Measurements from ENCODE around the gene HHIPL1.

HHIPL1 gene

DNA sequence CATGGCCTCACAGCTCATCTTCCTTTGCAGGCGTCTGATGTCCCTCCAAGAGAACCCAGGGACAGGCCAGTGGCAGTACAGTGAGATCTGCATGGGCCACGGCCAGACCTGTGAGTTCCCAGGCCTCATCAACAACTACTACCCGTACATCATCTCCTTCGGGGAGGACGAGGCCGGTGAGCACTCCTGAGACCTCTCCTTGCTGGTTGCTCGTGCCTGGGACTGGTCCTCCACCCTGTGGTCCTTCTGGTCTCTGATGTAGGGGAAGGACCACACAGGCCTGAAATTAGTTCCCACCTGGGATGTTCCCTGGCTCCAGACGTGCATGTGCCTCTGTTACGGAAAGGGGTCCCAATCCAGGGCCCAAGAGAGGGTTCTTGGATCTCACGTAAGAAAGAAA, 17.9 kb downstream of the HHIPL1 start:
- Histone ChIP-seq H4K91ac (ENCODE audit: low read depth, low read length) (peak overlapping the region; percentile 71), H3K27ac (ENCODE audit: low read depth, low read length) (peak overlapping the region; percentile 63), H3K4me1 (ENCODE audit: control insufficient read depth in 1 of 2, insufficient read depth in 2 of 2, low read length in 2 of 2) (peaks cover 37 to 52% of the 10 kb centered on the region in 2 experiments), H2BK5ac (ENCODE audit: low read depth, low read length, poor library complexity) (peak overlapping the region; percentile 43), H2BK120ac (ENCODE audit: insufficient read depth, low read length, poor library complexity) (peak overlapping the region; percentile 37), H3K79me1 (ENCODE audit: low read length) (peaks cover 37% of the 10 kb centered on the region), H3K18ac (ENCODE audit: low read length) (peak overlapping the region; percentile 22), H3K4ac (ENCODE audit: low read depth, low read length) (peak overlapping the region; percentile 3), H3K4me3 (ENCODE audit: low read depth, low read length) (no peak overlapping the region), H4K8ac (ENCODE audit: low read depth, low read length) (peak overlapping the region; percentile 34), H4K12ac (ENCODE audit: low read depth, low read length) (no peak overlapping the region), H3K27me3 (ENCODE audit: insufficient read depth, low read length) (no peaks in the 10 kb centered on the region), H3K9ac (ENCODE audit: low read length) (no peak overlapping the region), H3K9me3 (ENCODE audit: insufficient read depth, low read depth, low read length) (no peaks in the 10 kb centered on the region), H3K36me3 (ENCODE audit: control insufficient read depth in 1 of 2, insufficient read depth in 2 of 2, low read length in 2 of 2) (no peaks in the 10 kb centered on the region), H2BK12ac (ENCODE audit: low read length) (peak overlapping the region; percentile 56), H3K79me2 (ENCODE audit: control insufficient read depth, insufficient read depth, low read length, poor library complexity) (peaks cover 3% of the 10 kb centered on the region), H3K14ac (ENCODE audit: low read length) (peak overlapping the region; percentile 73), H2AK5ac (ENCODE audit: low read length) (peak overlapping the region; percentile 21), H2AFZ (ENCODE audit: insufficient read depth, low read length, poor library complexity) (no peak overlapping the region), H3K23ac (ENCODE audit: low read length) (no peak overlapping the region), H3K4me2 (ENCODE audit: low read length) (peak overlapping the region; percentile 36)
- no peak for DNase-seq
- no CpG with 5 or more reads among the region's 10 CpGs for WGBS (ENCODE audit: extremely low coverage, insufficient coverage, insufficient read length)

DNA sequence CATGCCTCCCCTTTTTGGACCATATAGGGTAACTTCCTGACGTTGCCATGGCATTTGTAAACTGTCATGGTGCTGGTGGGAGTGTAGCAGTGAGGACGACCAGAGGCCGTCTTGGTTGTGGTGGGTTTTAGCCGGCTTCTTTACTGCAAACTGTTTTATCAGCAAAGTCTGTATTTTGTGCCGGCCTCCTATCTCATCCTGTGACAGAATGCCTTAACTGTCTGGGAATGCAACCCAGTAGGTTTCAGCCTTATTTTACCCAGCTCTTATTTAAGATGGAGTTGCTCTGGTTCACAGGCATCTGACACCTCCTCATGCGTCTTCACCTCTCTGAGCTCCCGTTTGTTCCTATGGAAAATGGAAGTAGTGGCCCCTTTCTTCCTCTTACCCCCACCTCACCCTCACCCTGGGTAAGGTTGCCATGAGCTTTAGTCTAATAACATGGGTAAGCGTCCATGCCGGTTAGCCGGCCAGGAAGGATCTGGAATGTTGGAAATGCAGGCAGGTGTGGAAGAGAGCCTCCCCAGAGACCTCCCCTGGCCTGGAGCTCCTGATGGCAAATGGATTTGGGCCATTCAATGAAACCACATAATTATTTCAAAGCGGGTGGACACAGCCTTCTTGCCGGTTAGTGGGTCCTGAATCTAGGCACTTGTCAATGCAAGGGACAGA, 18.6 kb downstream of the HHIPL1 start:
- peak overlapping the region; percentile 89 for H2BK12ac ChIP-seq (ENCODE audit: low read length)
- peak overlapping the region; percentile 96 for H4K91ac ChIP-seq (ENCODE audit: low read depth, low read length)
- peak overlapping the region; percentile 9 for H2AK5ac ChIP-seq (ENCODE audit: low read length)
- peak overlapping the region; percentile 98 for H2BK5ac ChIP-seq (ENCODE audit: low read depth, low read length, poor library complexity)
- H3K23ac ChIP-seq (ENCODE audit: low read length): no peak overlapping the region
- no peaks in the 10 kb centered on the region for H3K27me3 ChIP-seq (ENCODE audit: insufficient read depth, low read length)
- H3K14ac ChIP-seq (ENCODE audit: low read length): peak overlapping the region; percentile 16
- peaks cover 37% of the 10 kb centered on the region for H3K79me1 ChIP-seq (ENCODE audit: low read length)
- peak overlapping the region; percentile 15 for H3K18ac ChIP-seq (ENCODE audit: low read length)
- no peaks in the 10 kb centered on the region for H3K36me3 ChIP-seq (ENCODE audit: control insufficient read depth in 1 of 2, insufficient read depth in 2 of 2, low read length in 2 of 2)
- no peak overlapping the region for H3K4me3 ChIP-seq (ENCODE audit: low read depth, low read length)
- peak; percentile 27 to 60 for DNase-seq
- H3K9ac ChIP-seq (ENCODE audit: low read length): no peak overlapping the region
- peaks cover 37 to 52% of the 10 kb centered on the region in 2 experiments for H3K4me1 ChIP-seq (ENCODE audit: control insufficient read depth in 1 of 2, insufficient read depth in 2 of 2, low read length in 2 of 2)
- peak overlapping the region; percentile 11 for H2AFZ ChIP-seq (ENCODE audit: insufficient read depth, low read length, poor library complexity)
- no peaks in the 10 kb centered on the region for H3K9me3 ChIP-seq (ENCODE audit: insufficient read depth, low read depth, low read length)
- H2BK120ac ChIP-seq (ENCODE audit: insufficient read depth, low read length, poor library complexity): peak overlapping the region; percentile 77
- peak overlapping the region; percentile 44 for H3K4me2 ChIP-seq (ENCODE audit: low read length)
- peak overlapping the region; percentile 93 for H3K27ac ChIP-seq (ENCODE audit: low read depth, low read length)
- H4K12ac ChIP-seq (ENCODE audit: low read depth, low read length): peak overlapping the region; percentile 35
- no CpG with 5 or more reads among the region's 12 CpGs for WGBS (ENCODE audit: extremely low coverage, insufficient coverage, insufficient read length)
- H3K79me2 ChIP-seq (ENCODE audit: control insufficient read depth, insufficient read depth, low read length, poor library complexity): peaks cover 3% of the 10 kb centered on the region
- H4K8ac ChIP-seq (ENCODE audit: low read depth, low read length): peak overlapping the region; percentile 52
- peak overlapping the region; percentile 51 for H3K4ac ChIP-seq (ENCODE audit: low read depth, low read length)

DNA sequence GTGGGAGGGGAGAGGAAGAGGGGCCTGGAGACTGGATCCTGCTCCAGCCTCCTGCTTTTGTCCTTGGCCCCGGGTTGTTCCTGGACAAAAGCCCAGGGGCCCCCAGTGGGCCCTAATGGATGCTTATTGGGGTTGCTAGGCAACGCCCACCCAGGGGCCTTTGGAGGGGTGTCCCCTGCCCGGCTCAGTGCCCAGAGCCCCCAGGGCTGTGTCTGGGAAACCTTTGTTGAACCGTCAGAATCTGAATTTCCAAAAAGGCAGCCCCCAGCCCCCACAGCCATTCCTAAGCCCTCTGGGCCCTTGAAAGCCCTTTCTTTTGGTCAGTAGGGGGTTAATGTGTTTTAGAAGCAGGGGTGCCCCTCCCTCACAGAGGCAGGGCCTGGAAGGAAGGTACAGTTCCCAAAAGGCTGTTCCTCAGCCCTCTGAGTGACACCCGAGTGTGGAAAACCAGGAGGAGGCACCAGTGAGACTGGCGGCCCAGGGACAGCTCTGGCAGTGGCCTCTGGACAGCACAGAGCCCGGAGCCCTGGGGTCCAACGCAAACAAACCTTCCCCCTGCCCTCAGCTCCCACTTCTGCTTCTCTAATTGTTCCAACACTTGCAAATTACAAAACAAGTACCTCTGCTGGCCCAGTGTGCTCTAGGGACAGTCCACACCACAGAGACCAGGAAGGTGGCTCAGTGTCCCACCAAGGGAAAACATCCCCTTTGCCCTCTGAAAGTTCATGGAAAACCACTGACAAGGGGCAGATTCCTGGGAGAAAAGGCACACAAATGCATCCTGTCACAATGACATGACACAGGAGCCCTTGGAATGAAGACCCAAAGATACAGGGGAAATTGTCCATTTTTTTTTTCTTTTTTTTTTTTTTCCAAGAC, 19.4 kb downstream of the HHIPL1 start:
- H3K4me3 ChIP-seq (ENCODE audit: low read depth, low read length): no peak overlapping the region
- H3K18ac ChIP-seq (ENCODE audit: low read length): peak overlapping the region; percentile 15
- peak overlapping the region; percentile 98 for H2BK5ac ChIP-seq (ENCODE audit: low read depth, low read length, poor library complexity)
- peak overlapping the region; percentile 52 for H4K8ac ChIP-seq (ENCODE audit: low read depth, low read length)
- H3K4me1 ChIP-seq (ENCODE audit: control insufficient read depth in 1 of 2, insufficient read depth in 2 of 2, low read length in 2 of 2): peaks cover 37 to 54% of the 10 kb centered on the region in 2 experiments
- H3K36me3 ChIP-seq (ENCODE audit: control insufficient read depth in 1 of 2, insufficient read depth in 2 of 2, low read length in 2 of 2): no peaks in the 10 kb centered on the region
- peak overlapping the region; percentile 9 for H2AK5ac ChIP-seq (ENCODE audit: low read length)
- no peaks in the 10 kb centered on the region for H3K27me3 ChIP-seq (ENCODE audit: insufficient read depth, low read length)
- peaks cover 37% of the 10 kb centered on the region for H3K79me1 ChIP-seq (ENCODE audit: low read length)
- H3K79me2 ChIP-seq (ENCODE audit: control insufficient read depth, insufficient read depth, low read length, poor library complexity): peaks cover 3% of the 10 kb centered on the region
- no peak overlapping the region for H4K12ac ChIP-seq (ENCODE audit: low read depth, low read length)
- peak overlapping the region; percentile 93 for H3K27ac ChIP-seq (ENCODE audit: low read depth, low read length)
- H2AFZ ChIP-seq (ENCODE audit: insufficient read depth, low read length, poor library complexity): peak overlapping the region; percentile 11
- DNase-seq: no peak
- peak overlapping the region; percentile 44 for H3K4me2 ChIP-seq (ENCODE audit: low read length)
- H3K9ac ChIP-seq (ENCODE audit: low read length): no peak overlapping the region
- peak overlapping the region; percentile 89 for H2BK12ac ChIP-seq (ENCODE audit: low read length)
- H3K9me3 ChIP-seq (ENCODE audit: insufficient read depth, low read depth, low read length): no peaks in the 10 kb centered on the region
- WGBS (ENCODE audit: extremely low coverage, insufficient coverage, insufficient read length): no CpG with 5 or more reads among the region's 8 CpGs
- H2BK120ac ChIP-seq (ENCODE audit: insufficient read depth, low read length, poor library complexity): peak overlapping the region; percentile 77
- H3K4ac ChIP-seq (ENCODE audit: low read depth, low read length): peak overlapping the region; percentile 51
- H3K14ac ChIP-seq (ENCODE audit: low read length): peak overlapping the region; percentile 16
- no peak overlapping the region for H3K23ac ChIP-seq (ENCODE audit: low read length)
- peak overlapping the region; percentile 96 for H4K91ac ChIP-seq (ENCODE audit: low read depth, low read length)

DNA sequence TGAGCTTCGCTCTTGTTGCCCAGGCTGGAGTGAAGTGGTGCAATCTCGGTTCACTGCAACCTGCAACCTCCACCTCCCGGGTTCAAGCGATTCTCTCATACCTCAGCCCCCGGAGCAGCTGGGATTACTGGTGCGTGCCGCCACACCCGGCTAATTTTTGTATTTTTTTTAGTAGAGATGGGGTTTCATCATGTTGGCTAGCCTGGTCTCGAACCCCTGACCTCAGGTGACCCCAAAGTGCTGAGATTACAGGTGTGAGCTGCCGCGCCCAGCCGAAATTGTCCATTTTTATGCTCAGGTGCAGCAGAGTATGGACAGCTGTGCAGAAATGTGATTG, 20.0 kb downstream of the HHIPL1 start:
- no peak overlapping the region for H3K9ac ChIP-seq (ENCODE audit: low read length)
- WGBS (ENCODE audit: extremely low coverage, insufficient coverage, insufficient read length): no CpG with 5 or more reads among the region's 12 CpGs
- H4K91ac ChIP-seq (ENCODE audit: low read depth, low read length): peak overlapping the region; percentile 72
- H3K27ac ChIP-seq (ENCODE audit: low read depth, low read length): peak overlapping the region; percentile 72
- H3K23ac ChIP-seq (ENCODE audit: low read length): no peak overlapping the region
- H3K36me3 ChIP-seq (ENCODE audit: control insufficient read depth in 1 of 2, insufficient read depth in 2 of 2, low read length in 2 of 2): no peaks in the 10 kb centered on the region
- H3K79me2 ChIP-seq (ENCODE audit: control insufficient read depth, insufficient read depth, low read length, poor library complexity): peaks cover 3% of the 10 kb centered on the region
- DNase-seq: no peak
- peak overlapping the region; percentile 12 for H2BK12ac ChIP-seq (ENCODE audit: low read length)
- peak overlapping the region; percentile 37 for H2BK120ac ChIP-seq (ENCODE audit: insufficient read depth, low read length, poor library complexity)
- H3K4ac ChIP-seq (ENCODE audit: low read depth, low read length): no peak overlapping the region
- peaks cover 37 to 54% of the 10 kb centered on the region in 2 experiments for H3K4me1 ChIP-seq (ENCODE audit: control insufficient read depth in 1 of 2, insufficient read depth in 2 of 2, low read length in 2 of 2)
- H3K18ac ChIP-seq (ENCODE audit: low read length): peak overlapping the region; percentile 27
- H2BK5ac ChIP-seq (ENCODE audit: low read depth, low read length, poor library complexity): no peak overlapping the region
- no peak overlapping the region for H2AK5ac ChIP-seq (ENCODE audit: low read length)
- H2AFZ ChIP-seq (ENCODE audit: insufficient read depth, low read length, poor library complexity): peak overlapping the region; percentile 20
- no peak overlapping the region for H4K8ac ChIP-seq (ENCODE audit: low read depth, low read length)
- no peak overlapping the region for H3K14ac ChIP-seq (ENCODE audit: low read length)
- no peaks in the 10 kb centered on the region for H3K27me3 ChIP-seq (ENCODE audit: insufficient read depth, low read length)
- H3K79me1 ChIP-seq (ENCODE audit: low read length): peaks cover 37% of the 10 kb centered on the region
- no peak overlapping the region for H4K12ac ChIP-seq (ENCODE audit: low read depth, low read length)
- no peaks in the 10 kb centered on the region for H3K9me3 ChIP-seq (ENCODE audit: insufficient read depth, low read depth, low read length)
- H3K4me3 ChIP-seq (ENCODE audit: low read depth, low read length): no peak overlapping the region
- peak overlapping the region; percentile 27 for H3K4me2 ChIP-seq (ENCODE audit: low read length)
